GM21390 (cell line): Measurements from ENCODE around the gene TP53I11.

ENCODE experiments used
- ATAC-seq: cut with Tn5 transposase; IDR thresholded peaks from one replicate; pipeline ENCODE4 v1.9.1; 2021; ENCODE audit not compliant: unreplicated experiment

The TP53I11 gene

DNA sequence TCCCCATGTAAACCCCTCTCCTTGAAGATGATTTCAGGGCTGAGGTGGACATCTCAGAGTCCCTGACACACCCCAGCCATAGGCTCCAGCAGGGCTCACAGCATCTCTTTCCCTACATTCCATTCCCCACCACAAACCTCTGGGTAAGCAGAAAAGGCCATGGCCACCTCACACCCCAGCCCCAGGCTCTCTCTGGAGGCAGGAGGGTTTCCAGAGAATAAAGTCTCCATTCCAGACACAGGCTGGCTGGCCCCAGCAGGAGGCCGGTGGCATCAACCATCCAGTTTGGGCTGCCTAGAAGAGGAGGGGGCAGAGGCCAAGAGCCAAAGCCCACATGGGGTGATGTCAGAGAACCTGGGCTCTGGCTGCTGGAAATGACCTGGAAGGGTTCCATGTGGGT is 61.4 kb downstream of the TP53I11 start:
- ATAC-seq = no peak

DNA sequence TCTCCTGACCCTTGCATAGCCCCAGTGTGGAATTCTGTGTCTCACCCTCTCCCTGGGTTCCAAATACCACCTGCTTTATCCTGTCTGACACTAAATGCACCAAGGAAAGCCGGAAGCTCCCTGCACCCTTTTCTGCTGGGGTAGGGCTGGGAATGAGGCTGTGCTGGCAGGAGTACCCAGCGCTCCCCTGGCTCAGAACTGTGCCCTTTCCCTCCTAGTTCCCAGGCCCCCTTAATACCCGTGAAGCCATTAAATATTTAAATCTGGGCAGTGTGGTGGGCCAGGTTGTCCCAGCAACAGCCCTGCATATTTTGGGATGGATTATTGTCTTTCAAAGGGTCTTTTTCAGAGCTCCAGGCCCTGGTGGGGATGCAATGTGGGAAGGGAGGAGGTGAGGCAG is 63.0 kb downstream of the TP53I11 start:
- no peak for ATAC-seq

DNA sequence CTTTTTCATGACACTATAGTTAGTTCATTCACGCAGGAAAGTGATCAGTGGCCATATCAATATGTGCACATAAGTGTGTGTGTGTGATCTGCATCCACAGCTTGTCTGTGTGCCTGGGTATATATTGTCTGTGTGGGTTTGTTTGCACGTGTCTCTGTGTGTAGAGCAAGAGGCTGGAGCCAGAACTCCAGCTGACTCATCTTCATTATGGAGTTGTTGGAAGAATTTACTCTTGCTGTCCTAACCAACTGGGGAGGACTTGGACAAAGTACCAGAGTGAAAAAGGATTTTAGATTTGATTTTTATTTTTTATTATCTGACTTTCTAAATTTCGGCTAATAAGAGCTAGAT is 63.9 kb downstream of the TP53I11 start:
- no peak for ATAC-seq

DNA sequence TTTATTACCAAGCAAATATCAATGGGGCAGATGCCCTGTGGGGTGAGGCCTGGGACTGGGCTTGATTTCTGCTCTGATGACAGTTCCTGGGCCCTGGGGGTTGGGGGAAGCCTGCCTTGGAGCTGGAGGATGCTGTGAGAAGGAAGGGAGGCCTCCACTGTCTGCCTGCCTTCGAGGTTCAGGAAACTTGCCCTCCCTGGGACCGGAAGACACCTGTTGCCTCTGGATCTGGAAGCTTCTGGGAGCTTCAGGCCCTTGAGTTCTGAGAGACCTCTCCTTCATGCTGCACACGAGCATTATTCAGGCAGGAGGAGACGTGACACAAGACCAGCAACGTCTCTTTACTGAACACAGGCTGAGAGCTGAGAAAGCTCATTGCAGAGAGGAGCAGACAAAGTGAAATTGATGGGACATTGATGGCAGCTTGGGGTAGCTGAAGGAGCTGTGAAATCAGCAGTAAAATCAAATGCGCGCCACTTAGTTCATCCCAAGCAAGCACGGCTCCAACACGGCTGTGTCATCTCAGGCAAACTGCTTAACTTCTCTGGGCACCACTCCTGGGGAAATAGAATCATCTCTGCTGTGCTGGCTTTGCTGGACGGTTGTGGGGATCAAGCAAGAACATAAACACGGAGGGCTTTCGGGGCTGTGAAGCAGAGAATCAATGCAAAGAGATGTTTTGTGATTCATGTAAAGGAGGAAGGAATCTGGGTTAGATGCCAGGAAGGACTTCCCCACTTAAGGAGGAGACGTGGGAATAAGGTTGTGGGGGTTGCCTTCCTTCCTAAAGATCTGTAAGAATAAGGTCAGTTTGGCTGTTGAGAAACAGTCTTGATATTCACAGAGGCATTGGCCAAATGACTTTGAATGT is 64.5 kb downstream of the TP53I11 start:
- ATAC-seq = no peak

DNA sequence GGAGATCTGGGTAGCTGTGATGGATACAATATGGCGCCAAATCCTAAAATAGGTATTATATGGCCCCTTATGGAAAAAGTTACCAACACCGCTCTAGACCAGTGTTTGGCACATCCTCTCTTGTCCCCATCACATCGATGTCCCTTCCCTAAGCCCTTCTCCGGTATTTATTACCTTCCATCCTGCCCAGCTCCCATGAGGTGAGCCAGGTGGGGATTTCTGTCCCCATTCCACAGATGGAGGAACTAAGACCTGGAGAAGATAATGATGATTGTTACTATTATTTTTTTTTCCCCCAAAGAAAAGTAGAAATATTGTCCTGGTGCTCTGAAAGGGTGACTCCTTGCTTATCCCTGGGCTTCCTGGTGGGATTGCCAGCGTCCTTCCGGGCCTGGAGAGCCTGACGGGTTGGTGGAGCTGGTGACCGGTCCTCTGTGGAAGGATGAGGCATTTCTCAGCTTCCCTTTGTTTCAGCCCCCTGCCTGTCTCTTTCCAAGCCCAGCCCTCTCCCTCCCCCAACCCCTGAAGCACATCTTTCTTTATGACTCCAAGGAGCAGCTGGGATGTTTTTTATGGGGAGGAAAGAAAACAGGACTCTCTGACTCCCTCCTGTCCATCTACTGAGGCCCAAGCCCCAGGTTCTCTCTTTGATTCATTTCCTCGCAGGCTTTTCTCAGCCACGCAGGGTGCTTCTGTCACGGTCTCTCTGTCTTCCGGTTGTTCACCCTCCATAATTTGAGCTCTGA is 65.4 kb downstream of the TP53I11 start:
- no peak for ATAC-seq

DNA sequence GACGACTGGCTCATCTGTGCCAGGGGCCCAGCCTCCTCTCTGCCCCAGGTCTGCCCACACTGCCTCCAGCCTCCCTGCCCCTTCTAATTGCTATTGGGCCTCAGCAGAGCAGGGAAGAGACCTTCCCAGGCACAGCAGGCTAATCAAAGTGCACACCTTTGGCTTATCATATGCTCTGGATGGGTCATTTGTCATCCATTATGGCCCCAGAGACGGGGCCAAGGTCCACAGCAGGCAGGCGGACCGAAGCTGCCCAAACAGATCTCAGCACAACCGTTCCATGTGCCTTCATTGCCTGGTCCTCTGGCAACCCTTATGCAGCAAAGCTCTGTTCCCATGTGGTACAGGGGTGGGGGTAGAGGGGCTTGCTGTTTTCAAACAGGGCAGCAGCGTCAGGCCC is 66.6 kb downstream of the TP53I11 start:
- no peak for ATAC-seq

DNA sequence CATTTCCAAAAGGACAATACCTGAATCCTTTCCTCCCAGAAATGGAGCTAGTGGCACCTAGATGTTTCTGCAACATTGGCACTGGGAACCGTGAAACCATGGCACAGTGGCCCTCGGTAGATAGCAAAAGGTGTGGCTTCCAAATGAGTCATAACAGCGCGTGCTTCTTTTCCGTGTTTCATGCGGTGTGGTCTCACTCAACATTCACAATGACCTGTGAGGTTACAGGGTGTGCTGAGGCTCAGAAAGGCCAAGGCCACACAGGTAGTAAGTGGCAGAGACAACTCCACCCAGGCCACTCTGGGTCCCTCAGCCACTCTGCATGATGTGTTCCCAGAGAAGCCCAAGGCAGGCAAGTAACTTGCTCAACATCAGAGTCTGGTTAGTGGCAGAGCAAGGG is 67.4 kb downstream of the TP53I11 start:
- no peak for ATAC-seq
